SK-N-SH (cell line): ENCODE data around the gene GPR107. TPM values are rescaled to one million over a fixed set of nuclear protein-coding genes. Genes with fewer than 3 reads are reported as not detected.

Experiments used
- CTCF ChIA-PET: fragments of 300-600, 350-600 bp; formaldehyde crosslinking; extraction: SDS; loops from one replicate; lab custom pipeline; 2021; lab: Yijun Ruan, JAX
- POLR2A ChIA-PET: fragments of 350-600 bp; sonication (Branson Sonifier 250); formaldehyde crosslinking; extraction: SDS; loops from one replicate; lab custom pipeline; 2020; ENCODE audit warnings: antibody characterized with exemption, inconsistent platforms; lab: Yijun Ruan, JAX
- DNase-seq: peaks from one replicate; pipeline ENCODE4 v3.0.0; 2012
- H2AFZ ChIP-seq: fragments of 200-600 bp; sonication (generic); 2 replicates; pipeline ENCODE4 v1.8.1; 2016; ENCODE audit warnings: antibody characterized with exemption, mild to moderate bottlenecking, low read depth
- H3F3A ChIP-seq: fragments of 200-600 bp; sonication (generic); replicated peaks from 2 replicates; pipeline ENCODE3; 2016; ENCODE audit warnings: antibody characterized with exemption, mild to moderate bottlenecking; ENCODE audit not compliant: insufficient read depth
- H3K27ac ChIP-seq, 2 experiments: fragments of 200-500 bp in 1 of 2; fragments of 200-600 bp in 1 of 2; sonication (Bioruptor generic) in 1 of 2; sonication (generic), shearing (Covaris generic) in 1 of 2; 2 replicates each; pipeline versions ENCODE4 v1.5.1 to v1.6.1; 2014 to 2016; ENCODE audit warnings: low read depth in 2 of 2, inconsistent platforms in 1 of 2, low read length in 1 of 2, mild to moderate bottlenecking in 1 of 2, mixed read lengths in 1 of 2
- H3K27me3 ChIP-seq: fragments of 200-600 bp; sonication (generic), shearing (Covaris generic); 2 replicates; pipeline ENCODE4 v1.6.1; 2016; ENCODE audit warnings: mixed run types; ENCODE audit not compliant: insufficient read depth
- H3K36me3 ChIP-seq, 2 experiments: fragments of 200-500 bp in 1 of 2; fragments of 200-600 bp in 1 of 2; sonication (Bioruptor generic) in 1 of 2; sonication (generic) in 1 of 2; replicated peaks in 1 of 2; 2 replicates each; pipeline versions ENCODE3 to v1.5.1; 2014 to 2016; ENCODE audit warnings: low read length in 1 of 2, mild to moderate bottlenecking in 1 of 2; ENCODE audit not compliant: insufficient read depth in 2 of 2, control insufficient read depth in 1 of 2
- H3K4me1 ChIP-seq, 2 experiments: fragments of 200-500 bp in 1 of 2; fragments of 200-600 bp in 1 of 2; sonication (Bioruptor generic) in 1 of 2; sonication (generic), shearing (Covaris generic) in 1 of 2; 2 replicates each; pipeline versions ENCODE4 v1.5.1 to v1.6.1; 2014 to 2016; ENCODE audit warnings: low read depth in 1 of 2, low read length in 1 of 2, mixed run types in 1 of 2; ENCODE audit not compliant: insufficient read depth in 2 of 2, control insufficient read depth in 1 of 2
- H3K4me2 ChIP-seq: fragments of 200-600 bp; sonication (generic), shearing (Covaris generic); 2 replicates; pipeline ENCODE4 v1.6.1; 2017; ENCODE audit warnings: mixed run types
- H3K4me3 ChIP-seq, 2 experiments: fragments of 200-500 bp in 1 of 2; fragments of 200-600 bp in 1 of 2; sonication (Bioruptor generic) in 1 of 2; sonication (generic), shearing (Covaris generic) in 1 of 2; 2 replicates each; pipeline versions ENCODE4 v1.5.1 to v1.8.1; 2014 to 2016; ENCODE audit warnings: low read depth in 2 of 2, inconsistent platforms in 1 of 2, low read length in 1 of 2, mild to moderate bottlenecking in 1 of 2, mixed read lengths in 1 of 2, moderate library complexity in 1 of 2
- H3K79me2 ChIP-seq: fragments of 200-600 bp; sonication (generic); 2 replicates; pipeline ENCODE4 v1.8.1; 2017; ENCODE audit warnings: mild to moderate bottlenecking; ENCODE audit not compliant: insufficient read depth
- H3K9ac ChIP-seq: fragments of 200-600 bp; sonication (generic); 2 replicates; pipeline ENCODE4 v1.6.1; 2017; ENCODE audit warnings: mixed run types
- H3K9me2 ChIP-seq: fragments of 200-600 bp; sonication (generic); 2 replicates; pipeline ENCODE4 v1.6.1; 2017; ENCODE audit warnings: mixed run types
- H3K9me3 ChIP-seq: fragments of 200-600 bp; sonication (generic); 2 replicates; pipeline ENCODE4 v1.6.1; 2017; ENCODE audit warnings: mixed run types, mild to moderate bottlenecking, moderate library complexity
- H4K20me1 ChIP-seq: fragments of 200-600 bp; sonication (generic); 2 replicates; pipeline ENCODE4 v1.6.1; 2017; ENCODE audit warnings: mild to moderate bottlenecking, mixed run types; ENCODE audit not compliant: insufficient read depth
- GABPA ChIP-seq: IDR thresholded peaks from 2 replicates; pipeline ENCODE4 v1.4.0; 2012; ENCODE audit warnings: low read depth, mild to moderate bottlenecking
- JUND ChIP-seq: IDR thresholded peaks from 2 replicates; pipeline ENCODE4 v1.4.0; 2012
- MEF2A ChIP-seq: IDR thresholded peaks from 2 replicates; pipeline ENCODE4 v1.4.0; 2012; ENCODE audit warnings: low read depth, borderline replicate concordance
- MXI1 ChIP-seq: IDR thresholded peaks from 2 replicates; pipeline ENCODE4 v1.6.1; 2012; ENCODE audit warnings: mild to moderate bottlenecking, low read depth, low read length, improper control_type of control experiment
- NFIC ChIP-seq: IDR thresholded peaks from 2 replicates; pipeline ENCODE4 v1.4.0; 2012; ENCODE audit warnings: borderline replicate concordance
- NRF1 ChIP-seq: IDR thresholded peaks from 2 replicates; pipeline ENCODE4 v1.6.1; 2012; ENCODE audit warnings: low read depth, mild to moderate bottlenecking, low read length
- POLR2AphosphoS5 ChIP-seq: IDR thresholded peaks from 2 replicates; pipeline ENCODE4 v1.6.1; 2012; ENCODE audit warnings: low read depth, low read length
- RFX5 ChIP-seq: IDR thresholded peaks from 2 replicates; pipeline ENCODE4 v1.6.1; 2012; ENCODE audit warnings: mild to moderate bottlenecking, improper control_type of control experiment, low read length
- RXRA ChIP-seq: IDR thresholded peaks from 2 replicates; pipeline ENCODE4 v1.4.0; 2012; ENCODE audit warnings: low read depth, mild to moderate bottlenecking, borderline replicate concordance
- TCF12 ChIP-seq: IDR thresholded peaks from 2 replicates; pipeline ENCODE4 v1.4.0; 2012
- WGBS: methylation state at CpG from one replicate; pipeline ENCODE4 v1.1.6; 2017; ENCODE audit warnings: low lambda C conversion rate; 5-methylcytosine and 5-hydroxymethylcytosine counted together
- polyA plus RNA-seq, 3 experiments: library from polyadenylated mRNA; depleted of rRNA; stranded (reverse); fragments of >200 nt; gene quantifications; 2 replicates each; pipeline ENCODE4 v1.2.3, GENCODE V29; 2012
- TF ChIP-seq, protein P1 (sequence below): IDR thresholded peaks from 2 replicates; pipeline ENCODE4 v1.4.0; 2012; ENCODE audit warnings: low read depth
- TF ChIP-seq, protein P2 (sequence below): IDR thresholded peaks from 2 replicates; pipeline ENCODE4 v1.4.0; 2012; ENCODE audit warnings: low read depth, borderline replicate concordance
- TF ChIP-seq, protein P3 (sequence below): fragments of 150-350 bp; IDR thresholded peaks from 2 replicates; pipeline ENCODE4 v1.6.1; 2016; ENCODE audit warnings: mild to moderate bottlenecking, low read depth, low read length
- TF ChIP-seq, protein P4 (sequence below): IDR thresholded peaks from 2 replicates; pipeline ENCODE4 v1.6.1; 2012; ENCODE audit warnings: mild to moderate bottlenecking, low read depth, low read length, moderate library complexity
- TF ChIP-seq, protein P5 (sequence below): fragments of 200-600 bp; sonication (generic); IDR thresholded peaks from 2 replicates; pipeline ENCODE4 v1.6.1; 2017; ENCODE audit warnings: antibody characterized with exemption, mild to moderate bottlenecking, moderate library complexity
- TF ChIP-seq, protein P6 (sequence below): IDR thresholded peaks from 2 replicates; pipeline ENCODE4; 2012

GPR107 gene
- polyA plus RNA-seq, 1 of the 3 experiments (the other 2 are of a cell fraction) = 23.0 TPM

DNA sequence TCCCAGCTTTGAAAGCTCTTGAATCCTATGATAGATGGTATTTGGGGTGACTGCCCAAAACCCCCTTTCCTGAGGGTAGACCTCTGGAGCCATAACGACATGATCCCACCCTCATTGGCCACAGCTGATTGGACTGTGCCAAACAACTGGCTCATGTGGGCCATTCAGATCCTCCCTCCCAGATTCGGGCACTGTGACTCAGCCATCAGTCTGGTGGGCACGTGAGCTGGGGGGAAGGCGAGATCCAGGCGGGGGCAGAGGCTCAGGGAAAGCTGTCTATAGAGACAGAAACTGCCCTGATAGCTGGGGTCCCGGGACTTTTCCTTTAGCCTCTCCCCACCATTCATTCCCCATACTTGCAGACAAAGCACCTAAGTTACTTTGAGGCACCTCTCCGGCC is 103.4 kb downstream of the GPR107 start:
- CTCF ChIA-PET = interaction anchor here (0.6 to 2.5 kb wide), 15 partner anchors 8 to 96 kb away, joined by 3 to 12 read pairs (median 4); no protein-coding TSS in a partner anchor
- DNase-seq = no peak
- Histone ChIP-seq H2AFZ (no peak overlapping the region), H3K79me2 (no peaks in the 10 kb centered on the region), H3K9ac (no peak overlapping the region), H3K9me2 (no peaks in the 10 kb centered on the region), H3K27me3 (no peaks in the 10 kb centered on the region), H3F3A (no peaks in the 10 kb centered on the region), H3K36me3 (no peaks in the 10 kb centered on the region), H4K20me1 (no peaks in the 10 kb centered on the region), H3K4me3 (no peak overlapping the region), H3K4me1 (no peaks in the 10 kb centered on the region; a peak in 1 of 4 replicates), H3K27ac (no peak overlapping the region), H3K9me3 (no peaks in the 10 kb centered on the region), H3K4me2 (no peak overlapping the region)
- TF ChIP-seq JUND (no peak), TCF12 (no peak), RXRA (no peak), GABPA (no peak), MEF2A (no peak), NFIC (no peak), POLR2AphosphoS5 (no peak), NRF1 (no peak), RFX5 (no peak), MXI1 (no peak)
- TF ChIP-seq, protein P1, sequence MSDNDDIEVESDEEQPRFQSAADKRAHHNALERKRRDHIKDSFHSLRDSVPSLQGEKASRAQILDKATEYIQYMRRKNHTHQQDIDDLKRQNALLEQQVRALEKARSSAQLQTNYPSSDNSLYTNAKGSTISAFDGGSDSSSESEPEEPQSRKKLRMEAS = no peak
- TF ChIP-seq, protein P2, sequence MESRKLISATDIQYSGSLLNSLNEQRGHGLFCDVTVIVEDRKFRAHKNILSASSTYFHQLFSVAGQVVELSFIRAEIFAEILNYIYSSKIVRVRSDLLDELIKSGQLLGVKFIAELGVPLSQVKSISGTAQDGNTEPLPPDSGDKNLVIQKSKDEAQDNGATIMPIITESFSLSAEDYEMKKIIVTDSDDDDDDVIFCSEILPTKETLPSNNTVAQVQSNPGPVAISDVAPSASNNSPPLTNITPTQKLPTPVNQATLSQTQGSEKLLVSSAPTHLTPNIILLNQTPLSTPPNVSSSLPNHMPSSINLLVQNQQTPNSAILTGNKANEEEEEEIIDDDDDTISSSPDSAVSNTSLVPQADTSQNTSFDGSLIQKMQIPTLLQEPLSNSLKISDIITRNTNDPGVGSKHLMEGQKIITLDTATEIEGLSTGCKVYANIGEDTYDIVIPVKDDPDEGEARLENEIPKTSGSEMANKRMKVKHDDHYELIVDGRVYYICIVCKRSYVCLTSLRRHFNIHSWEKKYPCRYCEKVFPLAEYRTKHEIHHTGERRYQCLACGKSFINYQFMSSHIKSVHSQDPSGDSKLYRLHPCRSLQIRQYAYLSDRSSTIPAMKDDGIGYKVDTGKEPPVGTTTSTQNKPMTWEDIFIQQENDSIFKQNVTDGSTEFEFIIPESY = no peak
- TF ChIP-seq, protein P3, sequence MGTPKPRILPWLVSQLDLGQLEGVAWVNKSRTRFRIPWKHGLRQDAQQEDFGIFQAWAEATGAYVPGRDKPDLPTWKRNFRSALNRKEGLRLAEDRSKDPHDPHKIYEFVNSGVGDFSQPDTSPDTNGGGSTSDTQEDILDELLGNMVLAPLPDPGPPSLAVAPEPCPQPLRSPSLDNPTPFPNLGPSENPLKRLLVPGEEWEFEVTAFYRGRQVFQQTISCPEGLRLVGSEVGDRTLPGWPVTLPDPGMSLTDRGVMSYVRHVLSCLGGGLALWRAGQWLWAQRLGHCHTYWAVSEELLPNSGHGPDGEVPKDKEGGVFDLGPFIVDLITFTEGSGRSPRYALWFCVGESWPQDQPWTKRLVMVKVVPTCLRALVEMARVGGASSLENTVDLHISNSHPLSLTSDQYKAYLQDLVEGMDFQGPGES = no peak
- TF ChIP-seq, protein P4, sequence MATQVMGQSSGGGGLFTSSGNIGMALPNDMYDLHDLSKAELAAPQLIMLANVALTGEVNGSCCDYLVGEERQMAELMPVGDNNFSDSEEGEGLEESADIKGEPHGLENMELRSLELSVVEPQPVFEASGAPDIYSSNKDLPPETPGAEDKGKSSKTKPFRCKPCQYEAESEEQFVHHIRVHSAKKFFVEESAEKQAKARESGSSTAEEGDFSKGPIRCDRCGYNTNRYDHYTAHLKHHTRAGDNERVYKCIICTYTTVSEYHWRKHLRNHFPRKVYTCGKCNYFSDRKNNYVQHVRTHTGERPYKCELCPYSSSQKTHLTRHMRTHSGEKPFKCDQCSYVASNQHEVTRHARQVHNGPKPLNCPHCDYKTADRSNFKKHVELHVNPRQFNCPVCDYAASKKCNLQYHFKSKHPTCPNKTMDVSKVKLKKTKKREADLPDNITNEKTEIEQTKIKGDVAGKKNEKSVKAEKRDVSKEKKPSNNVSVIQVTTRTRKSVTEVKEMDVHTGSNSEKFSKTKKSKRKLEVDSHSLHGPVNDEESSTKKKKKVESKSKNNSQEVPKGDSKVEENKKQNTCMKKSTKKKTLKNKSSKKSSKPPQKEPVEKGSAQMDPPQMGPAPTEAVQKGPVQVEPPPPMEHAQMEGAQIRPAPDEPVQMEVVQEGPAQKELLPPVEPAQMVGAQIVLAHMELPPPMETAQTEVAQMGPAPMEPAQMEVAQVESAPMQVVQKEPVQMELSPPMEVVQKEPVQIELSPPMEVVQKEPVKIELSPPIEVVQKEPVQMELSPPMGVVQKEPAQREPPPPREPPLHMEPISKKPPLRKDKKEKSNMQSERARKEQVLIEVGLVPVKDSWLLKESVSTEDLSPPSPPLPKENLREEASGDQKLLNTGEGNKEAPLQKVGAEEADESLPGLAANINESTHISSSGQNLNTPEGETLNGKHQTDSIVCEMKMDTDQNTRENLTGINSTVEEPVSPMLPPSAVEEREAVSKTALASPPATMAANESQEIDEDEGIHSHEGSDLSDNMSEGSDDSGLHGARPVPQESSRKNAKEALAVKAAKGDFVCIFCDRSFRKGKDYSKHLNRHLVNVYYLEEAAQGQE = no peak
- TF ChIP-seq, protein P5, sequence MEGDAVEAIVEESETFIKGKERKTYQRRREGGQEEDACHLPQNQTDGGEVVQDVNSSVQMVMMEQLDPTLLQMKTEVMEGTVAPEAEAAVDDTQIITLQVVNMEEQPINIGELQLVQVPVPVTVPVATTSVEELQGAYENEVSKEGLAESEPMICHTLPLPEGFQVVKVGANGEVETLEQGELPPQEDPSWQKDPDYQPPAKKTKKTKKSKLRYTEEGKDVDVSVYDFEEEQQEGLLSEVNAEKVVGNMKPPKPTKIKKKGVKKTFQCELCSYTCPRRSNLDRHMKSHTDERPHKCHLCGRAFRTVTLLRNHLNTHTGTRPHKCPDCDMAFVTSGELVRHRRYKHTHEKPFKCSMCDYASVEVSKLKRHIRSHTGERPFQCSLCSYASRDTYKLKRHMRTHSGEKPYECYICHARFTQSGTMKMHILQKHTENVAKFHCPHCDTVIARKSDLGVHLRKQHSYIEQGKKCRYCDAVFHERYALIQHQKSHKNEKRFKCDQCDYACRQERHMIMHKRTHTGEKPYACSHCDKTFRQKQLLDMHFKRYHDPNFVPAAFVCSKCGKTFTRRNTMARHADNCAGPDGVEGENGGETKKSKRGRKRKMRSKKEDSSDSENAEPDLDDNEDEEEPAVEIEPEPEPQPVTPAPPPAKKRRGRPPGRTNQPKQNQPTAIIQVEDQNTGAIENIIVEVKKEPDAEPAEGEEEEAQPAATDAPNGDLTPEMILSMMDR = no peak
- TF ChIP-seq, protein P6, sequence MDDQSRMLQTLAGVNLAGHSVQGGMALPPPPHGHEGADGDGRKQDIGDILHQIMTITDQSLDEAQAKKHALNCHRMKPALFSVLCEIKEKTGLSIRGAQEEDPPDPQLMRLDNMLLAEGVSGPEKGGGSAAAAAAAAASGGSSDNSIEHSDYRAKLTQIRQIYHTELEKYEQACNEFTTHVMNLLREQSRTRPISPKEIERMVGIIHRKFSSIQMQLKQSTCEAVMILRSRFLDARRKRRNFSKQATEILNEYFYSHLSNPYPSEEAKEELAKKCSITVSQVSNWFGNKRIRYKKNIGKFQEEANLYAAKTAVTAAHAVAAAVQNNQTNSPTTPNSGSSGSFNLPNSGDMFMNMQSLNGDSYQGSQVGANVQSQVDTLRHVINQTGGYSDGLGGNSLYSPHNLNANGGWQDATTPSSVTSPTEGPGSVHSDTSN = no peak
- 76% methylated on average over 7 of the region's 7 CpGs for WGBS
- POLR2A ChIA-PET = no interaction called here
